SK-N-SH treated with all-trans-retinoic acid at 6 μM for 48 hours (cell line): ENCODE measurements around the gene PPM1H.

Source experiments
- ATAC-seq: fragments of 200-7000 bp; cut with Tn5 transposase; 3 replicates; pipeline ENCODE4 v1.9.1; 2020; ENCODE audit warnings: mild to moderate bottlenecking, moderate library complexity
- ARNTL ChIP-seq: fragments of 450-650 bp; formaldehyde crosslinking; IDR thresholded peaks from 2 replicates; pipeline ENCODE4 v1.5.0; 2020; ENCODE audit warnings: low read depth, mild to moderate bottlenecking, moderate library complexity, borderline replicate concordance
- BACH2 ChIP-seq: fragments of 250-450 bp; sonication (Bioruptor Pico); IDR thresholded peaks from 2 replicates; pipeline ENCODE4 v1.9.0; 2021; ENCODE audit warnings: mild to moderate bottlenecking, borderline replicate concordance
- ESRRG ChIP-seq: fragments of 250-450 bp; sonication (Bioruptor Pico); IDR thresholded peaks from 2 replicates; pipeline ENCODE4 v1.6.1; 2021; ENCODE audit warnings: mild to moderate bottlenecking
- GLIS3 ChIP-seq: fragments of 250-450 bp; sonication (Bioruptor Pico); IDR thresholded peaks from 2 replicates; pipeline ENCODE4 v1.5.0; 2020; ENCODE audit warnings: mild to moderate bottlenecking, moderate library complexity
- ISL1 ChIP-seq: fragments of 250-450 bp; sonication (Bioruptor Pico); IDR thresholded peaks from 2 replicates; pipeline ENCODE4 v2.1.2; 2022; ENCODE audit warnings: mild to moderate bottlenecking, moderate library complexity
- OSR1 ChIP-seq: fragments of 250-450 bp; sonication (Bioruptor Pico); IDR thresholded peaks from 2 replicates; pipeline ENCODE4 v1.8.0; 2022; ENCODE audit warnings: moderate library complexity, mild to moderate bottlenecking, inconsistent platforms
- PPARA ChIP-seq: fragments of 250-450 bp; sonication (Bioruptor Pico); IDR thresholded peaks from 2 replicates; pipeline ENCODE4 v1.5.0; 2020; ENCODE audit warnings: mild to moderate bottlenecking, borderline replicate concordance
- RARB ChIP-seq: fragments of 250-450 bp; sonication (Bioruptor Pico); IDR thresholded peaks from 2 replicates; pipeline ENCODE4 v1.8.0; 2021; ENCODE audit warnings: mild to moderate bottlenecking, moderate library complexity
- SNAI2 ChIP-seq: fragments of 250-450 bp; sonication (Bioruptor Pico); IDR thresholded peaks from 2 replicates; pipeline ENCODE4 v1.5.0; 2020; ENCODE audit warnings: mild to moderate bottlenecking, moderate library complexity
- TCF4 ChIP-seq: fragments of 250-450 bp; sonication (Bioruptor Pico); IDR thresholded peaks from 2 replicates; pipeline ENCODE4 v1.8.0; 2021; ENCODE audit warnings: mild to moderate bottlenecking, moderate library complexity, borderline replicate concordance
- TOX ChIP-seq: fragments of 250-450 bp; sonication (Bioruptor Pico); IDR thresholded peaks from 2 replicates; pipeline ENCODE4 v1.8.0; 2021; ENCODE audit warnings: mild to moderate bottlenecking, moderate library complexity, borderline replicate concordance
- ZC3H10 ChIP-seq: fragments of 250-450 bp; sonication (Bioruptor Pico); IDR thresholded peaks from 2 replicates; pipeline ENCODE4 v1.5.1; 2021; ENCODE audit warnings: mild to moderate bottlenecking, moderate library complexity
- ZFP3 ChIP-seq: fragments of 250-450 bp; sonication (Bioruptor Pico); IDR thresholded peaks from 2 replicates; pipeline ENCODE4 v1.5.0; 2020; ENCODE audit warnings: mild to moderate bottlenecking, moderate library complexity
- ZFP30 ChIP-seq: fragments of 450-650 bp; formaldehyde crosslinking; IDR thresholded peaks from 2 replicates; pipeline ENCODE4 v1.5.0; 2022; ENCODE audit warnings: mild to moderate bottlenecking, moderate library complexity
- ZNF565 ChIP-seq: fragments of 450-650 bp; formaldehyde crosslinking; conservative IDR thresholded peaks from 2 replicates; pipeline ENCODE4 v1.5.0; 2020; ENCODE audit warnings: low read depth, mild to moderate bottlenecking, moderate library complexity
- ZNF70 ChIP-seq: fragments of 450-650 bp; formaldehyde crosslinking; IDR thresholded peaks from 2 replicates; pipeline ENCODE4 v1.5.0; 2020; ENCODE audit warnings: mild to moderate bottlenecking, moderate library complexity
- ZNF8 ChIP-seq: fragments of 450-650 bp; formaldehyde crosslinking; IDR thresholded peaks from 2 replicates; pipeline ENCODE4 v1.5.0; 2020; ENCODE audit warnings: mild to moderate bottlenecking, moderate library complexity
- TF ChIP-seq, protein P1 (sequence below): fragments of 250-450 bp; sonication (Bioruptor Pico); IDR thresholded peaks from 2 replicates; pipeline ENCODE4 v1.8.0; 2020; ENCODE audit warnings: mild to moderate bottlenecking, moderate library complexity, borderline replicate concordance
- TF ChIP-seq, protein P2 (sequence below): fragments of 250-450 bp; sonication (Bioruptor Pico); IDR thresholded peaks from 2 replicates; pipeline ENCODE4 v1.5.0; 2020; ENCODE audit warnings: mild to moderate bottlenecking, moderate library complexity
- TF ChIP-seq, protein P3 (sequence below): fragments of 250-450 bp; sonication (Bioruptor Pico); IDR thresholded peaks from 2 replicates; pipeline ENCODE4 v1.5.1; 2021; ENCODE audit warnings: mild to moderate bottlenecking, moderate library complexity
- TF ChIP-seq, protein P4 (sequence below): fragments of 250-450 bp; sonication (Bioruptor Pico); IDR thresholded peaks from 2 replicates; pipeline ENCODE4 v1.8.0; 2021; ENCODE audit warnings: low read depth, mild to moderate bottlenecking, moderate library complexity, borderline replicate concordance
- TF ChIP-seq, protein P5 (sequence below): fragments of 250-450 bp; sonication (Bioruptor Pico); IDR thresholded peaks from 2 replicates; pipeline ENCODE4 v1.5.1; 2020; ENCODE audit warnings: low read depth, mild to moderate bottlenecking, moderate library complexity

The PPM1H gene

DNA sequence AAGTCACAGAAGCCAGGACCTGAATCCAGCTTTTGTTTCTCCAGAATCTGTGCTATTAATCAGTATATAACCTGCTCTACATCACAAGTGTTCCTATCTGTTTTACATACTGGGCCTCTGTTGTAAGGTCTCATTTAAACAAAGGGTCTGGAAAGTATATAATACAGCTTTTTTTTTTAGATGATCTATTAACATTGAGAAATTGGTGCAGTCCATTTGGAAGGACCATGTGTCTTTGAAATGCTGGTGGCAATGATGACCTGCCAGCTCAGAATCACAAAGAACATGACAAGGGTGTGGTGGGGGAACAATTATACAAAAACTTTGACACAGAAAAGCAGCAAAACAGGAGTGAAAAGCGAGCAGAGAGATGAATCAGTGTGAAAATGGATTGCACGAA, 164.6 kb downstream of the PPM1H start (continued):
- TF ChIP-seq, protein P1, sequence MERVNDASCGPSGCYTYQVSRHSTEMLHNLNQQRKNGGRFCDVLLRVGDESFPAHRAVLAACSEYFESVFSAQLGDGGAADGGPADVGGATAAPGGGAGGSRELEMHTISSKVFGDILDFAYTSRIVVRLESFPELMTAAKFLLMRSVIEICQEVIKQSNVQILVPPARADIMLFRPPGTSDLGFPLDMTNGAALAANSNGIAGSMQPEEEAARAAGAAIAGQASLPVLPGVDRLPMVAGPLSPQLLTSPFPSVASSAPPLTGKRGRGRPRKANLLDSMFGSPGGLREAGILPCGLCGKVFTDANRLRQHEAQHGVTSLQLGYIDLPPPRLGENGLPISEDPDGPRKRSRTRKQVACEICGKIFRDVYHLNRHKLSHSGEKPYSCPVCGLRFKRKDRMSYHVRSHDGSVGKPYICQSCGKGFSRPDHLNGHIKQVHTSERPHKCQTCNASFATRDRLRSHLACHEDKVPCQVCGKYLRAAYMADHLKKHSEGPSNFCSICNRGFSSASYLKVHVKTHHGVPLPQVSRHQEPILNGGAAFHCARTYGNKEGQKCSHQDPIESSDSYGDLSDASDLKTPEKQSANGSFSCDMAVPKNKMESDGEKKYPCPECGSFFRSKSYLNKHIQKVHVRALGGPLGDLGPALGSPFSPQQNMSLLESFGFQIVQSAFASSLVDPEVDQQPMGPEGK (CRISPR knock-in tag), result no peak

DNA sequence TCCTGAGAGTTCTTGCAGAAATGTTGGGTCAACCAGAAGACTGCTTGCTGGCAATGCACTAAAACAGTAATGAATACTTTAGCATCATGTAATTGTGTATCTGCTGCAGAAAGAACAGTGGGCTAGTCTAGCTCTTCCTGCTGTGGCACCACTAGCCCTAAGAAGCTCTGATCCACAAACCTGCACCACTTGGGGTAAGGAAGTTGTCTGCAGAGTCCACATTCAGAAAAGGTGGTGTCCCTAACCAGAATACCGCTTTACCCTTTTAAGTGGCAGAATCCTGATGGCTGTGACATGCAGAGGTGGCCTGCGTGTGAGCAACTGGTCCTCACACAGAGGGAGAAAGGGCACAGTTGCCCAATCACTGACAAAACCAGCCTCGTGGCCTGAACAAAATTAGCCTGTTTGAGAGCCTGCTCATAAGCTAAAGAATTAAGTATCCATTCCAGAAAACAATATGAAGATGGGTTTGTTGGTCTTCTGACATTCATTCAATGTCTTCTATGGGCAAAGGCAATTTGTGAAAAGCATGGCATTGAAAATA, 165.8 kb downstream of the PPM1H start:
- TF ChIP-seq, protein P2, sequence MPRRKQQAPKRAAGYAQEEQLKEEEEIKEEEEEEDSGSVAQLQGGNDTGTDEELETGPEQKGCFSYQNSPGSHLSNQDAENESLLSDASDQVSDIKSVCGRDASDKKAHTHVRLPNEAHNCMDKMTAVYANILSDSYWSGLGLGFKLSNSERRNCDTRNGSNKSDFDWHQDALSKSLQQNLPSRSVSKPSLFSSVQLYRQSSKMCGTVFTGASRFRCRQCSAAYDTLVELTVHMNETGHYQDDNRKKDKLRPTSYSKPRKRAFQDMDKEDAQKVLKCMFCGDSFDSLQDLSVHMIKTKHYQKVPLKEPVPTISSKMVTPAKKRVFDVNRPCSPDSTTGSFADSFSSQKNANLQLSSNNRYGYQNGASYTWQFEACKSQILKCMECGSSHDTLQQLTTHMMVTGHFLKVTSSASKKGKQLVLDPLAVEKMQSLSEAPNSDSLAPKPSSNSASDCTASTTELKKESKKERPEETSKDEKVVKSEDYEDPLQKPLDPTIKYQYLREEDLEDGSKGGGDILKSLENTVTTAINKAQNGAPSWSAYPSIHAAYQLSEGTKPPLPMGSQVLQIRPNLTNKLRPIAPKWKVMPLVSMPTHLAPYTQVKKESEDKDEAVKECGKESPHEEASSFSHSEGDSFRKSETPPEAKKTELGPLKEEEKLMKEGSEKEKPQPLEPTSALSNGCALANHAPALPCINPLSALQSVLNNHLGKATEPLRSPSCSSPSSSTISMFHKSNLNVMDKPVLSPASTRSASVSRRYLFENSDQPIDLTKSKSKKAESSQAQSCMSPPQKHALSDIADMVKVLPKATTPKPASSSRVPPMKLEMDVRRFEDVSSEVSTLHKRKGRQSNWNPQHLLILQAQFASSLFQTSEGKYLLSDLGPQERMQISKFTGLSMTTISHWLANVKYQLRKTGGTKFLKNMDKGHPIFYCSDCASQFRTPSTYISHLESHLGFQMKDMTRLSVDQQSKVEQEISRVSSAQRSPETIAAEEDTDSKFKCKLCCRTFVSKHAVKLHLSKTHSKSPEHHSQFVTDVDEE, result no peak
- TF ChIP-seq SNAI2 (CRISPR knock-in tag) (no peak), ZNF565 (CRISPR knock-in tag) (no peak), ZNF8 (CRISPR knock-in tag) (no peak), ISL1 (CRISPR knock-in tag) (no peak), RARB (CRISPR knock-in tag) (no peak)
- TF ChIP-seq, protein P3, sequence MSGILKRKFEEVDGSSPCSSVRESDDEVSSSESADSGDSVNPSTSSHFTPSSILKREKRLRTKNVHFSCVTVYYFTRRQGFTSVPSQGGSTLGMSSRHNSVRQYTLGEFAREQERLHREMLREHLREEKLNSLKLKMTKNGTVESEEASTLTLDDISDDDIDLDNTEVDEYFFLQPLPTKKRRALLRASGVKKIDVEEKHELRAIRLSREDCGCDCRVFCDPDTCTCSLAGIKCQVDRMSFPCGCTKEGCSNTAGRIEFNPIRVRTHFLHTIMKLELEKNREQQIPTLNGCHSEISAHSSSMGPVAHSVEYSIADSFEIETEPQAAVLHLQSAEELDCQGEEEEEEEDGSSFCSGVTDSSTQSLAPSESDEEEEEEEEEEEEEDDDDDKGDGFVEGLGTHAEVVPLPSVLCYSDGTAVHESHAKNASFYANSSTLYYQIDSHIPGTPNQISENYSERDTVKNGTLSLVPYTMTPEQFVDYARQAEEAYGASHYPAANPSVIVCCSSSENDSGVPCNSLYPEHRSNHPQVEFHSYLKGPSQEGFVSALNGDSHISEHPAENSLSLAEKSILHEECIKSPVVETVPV (CRISPR knock-in tag), result no peak
- TF ChIP-seq, protein P4, sequence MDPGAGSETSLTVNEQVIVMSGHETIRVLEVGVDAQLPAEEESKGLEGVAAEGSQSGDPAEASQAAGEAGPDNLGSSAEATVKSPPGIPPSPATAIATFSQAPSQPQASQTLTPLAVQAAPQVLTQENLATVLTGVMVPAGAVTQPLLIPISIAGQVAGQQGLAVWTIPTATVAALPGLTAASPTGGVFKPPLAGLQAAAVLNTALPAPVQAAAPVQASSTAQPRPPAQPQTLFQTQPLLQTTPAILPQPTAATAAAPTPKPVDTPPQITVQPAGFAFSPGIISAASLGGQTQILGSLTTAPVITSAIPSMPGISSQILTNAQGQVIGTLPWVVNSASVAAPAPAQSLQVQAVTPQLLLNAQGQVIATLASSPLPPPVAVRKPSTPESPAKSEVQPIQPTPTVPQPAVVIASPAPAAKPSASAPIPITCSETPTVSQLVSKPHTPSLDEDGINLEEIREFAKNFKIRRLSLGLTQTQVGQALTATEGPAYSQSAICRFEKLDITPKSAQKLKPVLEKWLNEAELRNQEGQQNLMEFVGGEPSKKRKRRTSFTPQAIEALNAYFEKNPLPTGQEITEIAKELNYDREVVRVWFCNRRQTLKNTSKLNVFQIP (CRISPR knock-in tag), result no peak
- ATAC-seq, result no peak

DNA sequence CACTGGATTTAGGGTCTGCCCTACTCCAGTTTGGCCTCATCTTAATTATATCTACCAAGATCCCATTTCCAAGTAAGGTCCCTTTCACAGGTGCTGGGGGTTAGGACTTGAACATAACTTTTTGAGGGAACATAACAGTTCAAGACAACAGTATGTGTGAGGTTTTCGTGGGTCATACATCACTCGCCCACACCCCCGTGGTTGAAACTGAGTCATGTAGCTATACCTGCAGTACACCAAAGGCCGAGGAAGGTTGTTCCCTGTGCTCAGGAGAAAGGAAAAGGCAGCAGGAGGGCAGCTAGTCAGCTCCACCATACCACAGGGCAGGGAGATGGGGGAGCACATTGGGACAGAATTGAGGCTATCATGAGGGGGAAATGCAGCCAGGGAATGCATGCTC, 167.0 kb downstream of the PPM1H start:
- TF ChIP-seq GLIS3 (no peak), OSR1 (CRISPR knock-in tag) (no peak), ZNF70 (CRISPR knock-in tag) (no peak), BACH2 (CRISPR knock-in tag) (no peak), ZFP30 (CRISPR knock-in tag) (no peak), TCF4 (no peak), RARB (CRISPR knock-in tag) (no peak), ZFP3 (CRISPR knock-in tag) (no peak), SNAI2 (CRISPR knock-in tag) (no peak), ZNF8 (CRISPR knock-in tag) (no peak), PPARA (CRISPR knock-in tag) (no peak), TOX (CRISPR knock-in tag) (no peak), ZC3H10 (CRISPR knock-in tag) (no peak), ESRRG (CRISPR knock-in tag) (no peak), ARNTL (CRISPR knock-in tag) (no peak)
- TF ChIP-seq, protein P4 (CRISPR knock-in tag), result no peak
- TF ChIP-seq, protein P3 (CRISPR knock-in tag), result no peak
- TF ChIP-seq, protein P2, result no peak
- TF ChIP-seq, protein P5, sequence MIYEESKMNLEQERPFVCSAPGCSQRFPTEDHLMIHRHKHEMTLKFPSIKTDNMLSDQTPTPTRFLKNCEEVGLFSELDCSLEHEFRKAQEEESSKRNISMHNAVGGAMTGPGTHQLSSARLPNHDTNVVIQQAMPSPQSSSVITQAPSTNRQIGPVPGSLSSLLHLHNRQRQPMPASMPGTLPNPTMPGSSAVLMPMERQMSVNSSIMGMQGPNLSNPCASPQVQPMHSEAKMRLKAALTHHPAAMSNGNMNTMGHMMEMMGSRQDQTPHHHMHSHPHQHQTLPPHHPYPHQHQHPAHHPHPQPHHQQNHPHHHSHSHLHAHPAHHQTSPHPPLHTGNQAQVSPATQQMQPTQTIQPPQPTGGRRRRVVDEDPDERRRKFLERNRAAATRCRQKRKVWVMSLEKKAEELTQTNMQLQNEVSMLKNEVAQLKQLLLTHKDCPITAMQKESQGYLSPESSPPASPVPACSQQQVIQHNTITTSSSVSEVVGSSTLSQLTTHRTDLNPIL (CRISPR knock-in tag), result no peak
- no peak for ATAC-seq
